Activated effector memory CD4-positive, alpha-beta T cell treated with anti-CD3 and anti-CD28 coated beads, Interleukin-2, amount 50 U/mL, for 16 hours (primary cell): ENCODE results near the gene GARRE1.
"Not testable (repeated sequence)": the region's sequence is repeated elsewhere in the genome, so short reads cannot be mapped to it uniquely, and the experiment has no call there.

ENCODE experiments used
- DNase-seq: peaks from one replicate; pipeline ENCODE4 v3.0.0-alpha.2; 2020

GARRE1 gene

DNA sequence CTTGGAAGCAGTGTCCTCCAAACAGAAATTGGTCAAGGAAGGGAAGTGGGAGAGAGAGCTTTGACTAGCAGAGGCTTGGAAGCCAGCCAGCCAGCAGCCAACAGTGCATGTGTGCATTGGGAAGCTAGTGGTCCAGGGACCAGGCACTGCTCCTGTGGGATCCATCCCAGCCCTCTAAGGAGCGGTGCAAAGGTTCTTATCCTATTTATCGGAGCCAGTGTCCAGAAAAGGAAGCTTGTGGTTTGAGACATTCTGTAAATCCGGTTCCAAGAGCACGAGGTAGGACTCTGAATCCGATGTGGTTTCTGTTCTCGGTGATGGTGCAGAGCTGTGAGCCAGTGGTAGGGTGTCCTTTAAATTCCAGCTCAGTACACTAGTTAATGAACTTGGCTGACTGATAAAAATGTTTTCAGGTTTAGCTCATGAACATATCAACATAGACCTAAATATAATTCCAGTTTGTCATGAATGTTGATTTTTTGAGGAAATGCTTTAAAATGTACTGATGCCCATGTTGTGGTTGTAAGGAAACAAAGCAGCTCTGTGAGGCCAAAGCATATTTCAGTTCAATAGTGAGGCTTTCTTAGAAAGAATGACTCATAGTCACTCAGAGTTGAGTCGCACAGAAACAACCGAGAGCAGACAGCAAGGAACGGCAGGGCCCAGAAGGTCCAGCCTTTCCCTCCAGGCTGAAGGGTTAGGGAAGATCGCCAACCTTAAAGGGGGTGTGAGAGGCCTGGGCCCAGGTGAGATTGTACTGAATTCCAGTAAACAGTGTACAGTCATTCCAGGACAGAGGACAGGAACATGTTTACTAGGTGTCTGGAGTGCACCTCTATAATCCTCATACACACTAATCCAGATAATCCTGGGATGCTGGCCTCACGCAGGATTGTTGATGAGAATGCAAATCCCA, 21.5 kb upstream of the GARRE1 start:
- no peak for DNase-seq

DNA sequence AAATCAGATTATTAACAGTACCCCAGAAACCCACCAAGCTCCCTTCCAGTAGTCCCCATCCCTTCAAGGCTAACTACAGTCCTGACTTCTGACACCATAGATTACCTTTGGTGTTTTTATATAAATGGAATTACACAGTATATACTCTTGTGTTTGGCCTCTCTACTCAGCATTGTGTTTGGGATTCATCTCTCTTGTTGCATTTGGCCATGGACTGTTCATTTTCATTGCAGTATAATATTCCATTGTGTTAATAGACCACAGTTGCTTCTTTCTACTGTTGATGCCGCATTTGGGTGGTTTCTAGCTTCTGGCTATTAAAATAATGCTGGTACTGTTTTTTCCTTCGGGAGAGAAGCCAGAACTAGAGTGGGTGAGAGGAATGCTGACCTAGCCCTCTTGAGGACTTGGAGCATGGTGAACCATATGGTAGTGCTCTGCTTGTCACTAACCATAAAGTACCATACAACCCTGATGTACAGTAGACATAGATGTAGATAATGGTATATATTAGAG, 18.9 kb upstream of the GARRE1 start:
- DNase-seq = no peak

GRCh38 chr19:34236035-34236987, 18.0 kb upstream of the GARRE1 start:
- no peak for DNase-seq

DNA sequence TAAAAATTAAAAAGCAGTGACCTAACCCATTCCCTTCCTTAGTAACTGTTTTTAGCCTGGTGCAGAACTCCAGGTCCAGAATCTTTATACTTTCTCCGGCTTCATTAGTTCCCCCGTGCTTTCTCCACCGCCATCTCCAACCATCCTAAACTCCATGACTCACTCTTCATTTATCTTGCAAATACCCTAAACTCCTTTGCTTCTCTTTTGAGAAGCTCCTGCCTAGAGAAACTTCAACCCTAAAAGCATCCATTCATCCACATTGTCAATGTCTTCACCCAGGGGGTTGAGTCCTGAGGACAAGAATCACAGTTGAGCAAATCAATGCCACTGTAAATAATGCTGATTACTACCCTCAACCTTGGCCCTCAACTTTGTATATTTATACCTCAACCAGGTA, 17.1 kb upstream of the GARRE1 start:
- no peak for DNase-seq

DNA sequence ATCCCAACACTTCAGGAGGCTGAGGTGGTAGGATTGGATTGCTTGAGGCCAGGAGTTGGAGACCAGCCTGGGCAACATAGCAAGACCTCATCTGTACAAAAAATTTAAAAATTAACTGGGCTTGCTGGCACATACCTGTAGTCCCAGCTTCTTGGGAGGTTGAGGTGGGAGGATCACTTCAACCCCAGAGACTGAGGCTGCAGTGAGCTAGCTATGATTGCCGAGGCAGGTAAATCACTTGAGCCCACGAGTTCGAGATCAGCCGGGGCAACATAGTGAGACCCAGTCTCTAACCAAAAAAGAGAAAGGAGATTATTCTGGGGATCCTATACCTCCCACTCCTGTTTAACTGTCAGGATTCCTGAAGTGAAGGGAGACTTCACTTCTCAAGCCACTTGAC, 16.4 kb upstream of the GARRE1 start:
- no peak for DNase-seq

- no peak for DNase-seq
These were observed 12.6 kb upstream of the GARRE1 start for GRCh38 chr19:34241513-34242337.

DNA sequence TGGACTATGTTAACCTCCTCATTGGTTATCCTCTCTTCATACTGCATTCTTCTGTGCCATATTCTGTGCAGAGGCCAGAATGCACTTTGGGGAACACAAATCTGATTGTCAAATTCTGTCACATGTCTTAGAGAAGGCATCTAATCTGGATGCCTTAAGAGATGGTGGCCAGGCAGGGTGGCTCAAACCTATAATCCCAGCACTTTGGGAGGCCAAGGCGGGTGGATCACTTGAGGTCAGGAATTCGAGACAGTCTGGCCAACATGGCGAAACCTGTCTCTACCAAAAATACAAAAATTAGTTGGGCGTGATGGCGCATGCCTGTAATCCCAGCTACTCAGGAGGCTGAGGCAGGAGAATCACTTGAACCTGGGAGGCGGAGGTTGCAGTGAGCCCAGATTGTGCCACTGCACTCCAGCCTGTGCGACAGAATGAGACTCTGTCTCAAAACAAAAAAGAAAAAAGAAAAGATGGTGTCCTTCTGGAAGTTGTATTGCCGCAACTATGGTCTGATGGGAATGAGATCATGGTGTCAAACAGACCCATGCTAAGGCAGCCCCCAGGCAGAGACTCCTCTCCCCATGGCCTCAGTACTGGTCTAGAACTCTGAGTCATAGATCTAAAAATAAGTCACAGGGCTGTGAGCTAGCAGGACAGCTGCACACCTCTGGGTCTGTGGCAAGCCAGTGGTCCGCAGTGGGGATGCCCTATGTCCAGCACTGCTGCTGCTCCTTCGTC, 11.0 kb upstream of the GARRE1 start:
- DNase-seq = not testable (repeated sequence)

GRCh38 chr19:34243876-34244578, 10.3 kb upstream of the GARRE1 start:
- DNase-seq = no peak

GRCh38 chr19:34244611-34245299, 9.6 kb upstream of the GARRE1 start:
- no peak for DNase-seq

DNA sequence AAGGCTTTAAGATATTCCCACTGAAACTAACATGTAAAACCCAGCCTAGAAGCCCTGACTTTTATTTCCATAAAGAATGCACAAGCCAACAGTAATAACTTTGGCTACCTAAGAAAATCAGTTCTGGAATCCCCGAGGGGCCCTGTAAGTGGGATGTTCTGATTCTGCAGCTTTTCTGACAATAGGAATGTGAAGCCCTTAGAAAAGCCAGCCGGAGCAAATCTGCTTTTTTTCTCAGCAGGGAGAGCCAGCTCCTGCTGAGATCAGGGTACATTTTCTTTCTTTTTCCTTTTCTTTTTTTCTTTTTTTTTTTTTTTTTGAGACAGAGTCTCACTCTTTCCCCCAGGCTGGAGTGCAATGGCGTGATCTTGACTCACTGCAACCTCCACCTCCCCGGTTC, 8.0 kb upstream of the GARRE1 start:
- DNase-seq = no peak

GRCh38 chr19:34248941-34249340, 5.4 kb upstream of the GARRE1 start:
- no peak for DNase-seq

GRCh38 chr19:34253167-34253566, 1.2 kb upstream of the GARRE1 start:
- DNase-seq = not testable (repeated sequence)

DNA sequence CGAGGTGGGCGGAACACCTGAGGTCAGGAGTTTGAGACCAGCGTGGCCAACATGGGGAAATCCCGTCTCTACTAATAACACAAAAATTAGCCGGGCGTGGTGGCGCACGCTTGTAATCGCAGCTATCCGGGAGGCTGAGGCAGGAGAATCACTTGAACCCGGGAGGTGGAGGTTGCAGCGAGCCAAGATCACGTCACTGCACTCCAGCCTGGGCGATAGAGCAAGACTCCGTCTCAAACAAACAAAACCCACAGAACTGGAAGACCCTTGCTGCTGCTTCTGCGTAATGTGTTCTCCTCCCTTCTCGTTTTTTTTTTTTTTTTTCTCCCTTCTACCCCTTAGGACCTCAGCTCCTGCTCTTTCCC, 691 bp upstream of the GARRE1 start:
- not testable (repeated sequence) for DNase-seq

- DNase-seq = peak; percentile 71
These were observed 511 bp downstream of the GARRE1 start for GRCh38 chr19:34254698-34255432.

DNA sequence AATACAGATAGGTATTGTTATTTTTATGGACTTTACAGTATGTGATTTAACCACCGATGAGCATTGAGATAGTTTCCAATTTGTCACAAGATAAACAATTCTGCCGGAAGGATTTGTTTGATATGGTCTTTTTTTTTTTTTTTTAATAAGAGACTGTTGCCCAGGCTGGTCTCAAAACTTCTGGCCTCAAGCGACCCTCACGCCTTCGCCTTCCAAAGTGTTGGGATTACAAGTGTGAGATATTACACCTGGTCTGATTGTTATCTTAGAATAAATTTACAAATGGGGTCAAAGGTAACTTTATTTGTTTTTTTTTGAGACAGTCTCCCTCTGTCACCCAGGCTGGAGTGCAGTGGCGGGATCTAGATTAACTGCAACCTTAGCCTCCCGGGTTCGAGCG, 1.2 kb downstream of the GARRE1 start:
- DNase-seq = no peak

DNA sequence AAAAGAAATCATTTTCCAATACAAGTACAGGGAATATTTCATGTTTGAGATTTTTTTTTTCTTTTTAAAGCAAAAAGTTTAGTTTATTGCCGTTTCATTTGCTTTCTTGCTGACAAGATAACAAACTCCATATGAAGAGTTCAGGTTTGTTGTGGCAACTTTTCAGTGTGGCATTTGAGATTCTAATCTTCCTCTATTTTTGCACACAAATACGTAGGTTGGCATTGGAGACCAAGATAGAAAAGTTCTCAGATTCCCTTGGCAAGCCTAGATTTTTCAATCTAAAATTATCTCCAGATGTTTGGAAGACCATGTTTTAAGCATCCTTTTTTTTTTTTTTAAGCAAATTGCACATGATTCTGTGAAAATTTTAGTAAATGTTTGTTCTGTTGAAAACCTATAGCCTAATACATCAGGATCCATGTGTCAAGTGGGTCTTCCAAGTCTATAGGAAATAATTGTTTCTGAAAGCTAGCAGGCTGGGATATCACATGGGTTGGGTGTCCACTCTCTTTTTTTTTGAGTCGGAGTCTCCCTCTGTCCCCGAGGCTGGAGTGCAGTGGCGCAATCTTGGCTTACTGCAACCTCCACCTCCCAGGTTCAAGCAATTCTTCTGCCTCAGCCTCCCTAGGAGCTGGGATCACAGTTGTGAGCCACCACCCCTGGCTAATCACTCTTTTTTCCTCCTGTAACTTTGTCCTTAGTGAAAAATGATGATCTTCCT, 2.6 kb downstream of the GARRE1 start:
- DNase-seq = no peak

GRCh38 chr19:34257559-34257924, 3.2 kb downstream of the GARRE1 start:
- DNase-seq = no peak

DNA sequence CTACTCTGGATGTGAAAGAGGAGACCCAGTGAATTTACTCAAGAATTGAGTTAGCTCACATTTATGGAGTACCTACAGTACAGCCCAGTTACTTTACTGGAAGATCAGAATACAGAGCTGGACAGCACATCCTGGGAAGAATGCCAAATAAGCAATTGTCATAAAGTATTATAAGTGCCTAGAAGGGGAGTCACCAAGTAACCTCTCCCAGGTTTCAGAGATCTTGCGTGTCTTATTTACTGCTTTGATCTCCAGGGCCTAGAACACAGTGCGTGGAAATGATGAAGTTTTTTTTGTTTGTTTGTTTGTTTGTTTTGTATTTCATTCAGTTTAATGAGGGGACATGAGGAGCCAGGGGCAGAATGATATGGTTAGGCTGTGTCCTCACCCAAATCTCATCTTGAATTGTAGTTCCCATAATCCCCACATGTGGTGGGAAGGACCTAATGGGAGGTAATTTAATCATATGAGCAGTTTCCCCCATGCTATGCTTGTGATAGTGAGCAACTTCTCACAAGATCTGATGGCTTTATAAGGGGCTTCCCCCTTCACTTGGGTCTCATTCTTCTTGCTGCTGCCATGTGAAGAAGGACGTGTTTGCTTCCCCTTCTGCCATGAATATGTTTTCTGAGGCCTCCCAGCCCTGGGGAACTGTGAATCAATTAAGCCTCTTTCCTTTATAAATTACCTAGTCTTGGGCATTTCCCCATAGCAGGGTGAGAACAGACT, 5.2 kb downstream of the GARRE1 start:
- DNase-seq = no peak

GRCh38 chr19:34260771-34261173, 6.4 kb downstream of the GARRE1 start:
- DNase-seq = no peak
